UCSD-AML1 (cell line): ENCODE measurements around the gene PIRT.

ENCODE experiments used
- DNase-seq: peaks from one replicate; lab custom pipeline; 2025; ENCODE audit not compliant: unreplicated experiment; lab: John Stamatoyannopoulos, UW

Gene PIRT

GRCh38 chr17:10821770-10822169 is 16.1 kb downstream of the PIRT start:
- DNase-seq = no peak

- no peak for DNase-seq
Observed at GRCh38 chr17:10821054-10821453, 16.8 kb downstream of the PIRT start.

GRCh38 chr17:10815319-10815718 is 22.6 kb downstream of the PIRT start:
- DNase-seq = no peak

- no peak for DNase-seq
Observed at GRCh38 chr17:10814075-10814474, 23.8 kb downstream of the PIRT start.

- no peak for DNase-seq
Observed at GRCh38 chr17:10812674-10813073, 25.2 kb downstream of the PIRT start.

GRCh38 chr17:10809605-10810004 is 28.3 kb downstream of the PIRT start:
- DNase-seq = no peak

- DNase-seq = no peak
Observed at GRCh38 chr17:10807704-10808128, 30.2 kb downstream of the PIRT start.

- no peak for DNase-seq
Observed at GRCh38 chr17:10806545-10807262, 31.2 kb downstream of the PIRT start.

- no peak for DNase-seq
Observed at GRCh38 chr17:10805911-10806310, 32.0 kb downstream of the PIRT start.

- DNase-seq = no peak
Observed at GRCh38 chr17:10804546-10804945, 33.3 kb downstream of the PIRT start.

- DNase-seq = no peak
Observed at GRCh38 chr17:10803830-10804475, 33.9 kb downstream of the PIRT start, which contains the start of gene TMEM238L. TSS of gene TMEM238L (minus strand) at chr17:10804099. CDS start at chr17:10803963, 136 bp downstream.

GRCh38 chr17:10803350-10803749 is 34.5 kb downstream of the PIRT start:
- no peak for DNase-seq

GRCh38 chr17:10802496-10803284 is 35.2 kb downstream of the PIRT start:
- no peak for DNase-seq

- no peak for DNase-seq
Observed at GRCh38 chr17:10799407-10799806, 38.5 kb downstream of the PIRT start.

- no peak for DNase-seq
Observed at GRCh38 chr17:10798910-10799309, 39.0 kb downstream of the PIRT start.

- DNase-seq = no peak
Observed at GRCh38 chr17:10798332-10798749, 39.5 kb downstream of the PIRT start.

GRCh38 chr17:10797476-10798328 is 40.2 kb downstream of the PIRT start:
- DNase-seq = no peak

GRCh38 chr17:10793816-10794215 is 44.1 kb downstream of the PIRT start:
- DNase-seq = no peak

GRCh38 chr17:10793256-10793655 is 44.6 kb downstream of the PIRT start:
- no peak for DNase-seq

- DNase-seq = peak; percentile 45
Observed at GRCh38 chr17:10792151-10792550, 45.7 kb downstream of the PIRT start.
